A673 (cell line): ENCODE results near the gene CH25H. TPM values are rescaled to one million over a fixed set of nuclear protein-coding genes. Genes with fewer than 3 reads are reported as not detected.

Source experiments
- BruUV-seq: library from RNA; stranded (reverse); fragments of 400-500 nt; replicated peaks from 2 replicates; lab custom pipeline; 2021; lab: Mats Ljungman, UMichigan
- CTCF ChIA-PET: fragments of 300-600 bp; sonication (Branson Sonifier 250); formaldehyde crosslinking; loops from one replicate; lab custom pipeline; 2022; ENCODE audit warnings: antibody characterized with exemption; lab: Charles Lee
- POLR2A ChIA-PET: fragments of 300-600 bp; sonication (Branson Sonifier 250); formaldehyde crosslinking; loops from one replicate; lab custom pipeline; 2022; ENCODE audit warnings: antibody characterized with exemption; ENCODE audit not compliant: low non-redundant PET; lab: Charles Lee
- DNase-seq: peaks from one replicate; pipeline ENCODE4 v3.0.0-alpha.2; 2015; ENCODE audit warnings: low spot score
- H3K27ac ChIP-seq: fragments of 200-600 bp; sonication (generic); 2 replicates; pipeline ENCODE4 v1.5.1; 2016; ENCODE audit warnings: mixed run types, low read depth, mild to moderate bottlenecking, mixed read lengths, antibody characterized with exemption, low read length; ENCODE audit not compliant: poor library complexity, severe bottlenecking
- H3K27me3 ChIP-seq: fragments of 200-600 bp; sonication (generic); replicated peaks from 2 replicates; pipeline ENCODE4 v1.6.1; 2017; ENCODE audit warnings: mixed run types, low read depth, mild to moderate bottlenecking, mixed read lengths, antibody characterized with exemption, low read length; ENCODE audit not compliant: insufficient read depth, poor library complexity
- H3K36me3 ChIP-seq: fragments of 200-600 bp; sonication (generic); 2 replicates; pipeline ENCODE4 v1.6.1; 2016; ENCODE audit warnings: mixed run types, mild to moderate bottlenecking, mixed read lengths, antibody characterized with exemption, low read length; ENCODE audit not compliant: insufficient read depth, poor library complexity, severe bottlenecking
- H3K4me1 ChIP-seq: fragments of 200-600 bp; sonication (generic); 2 replicates; pipeline ENCODE4 v1.6.1; 2017; ENCODE audit warnings: mixed run types, mild to moderate bottlenecking, mixed read lengths, antibody characterized with exemption, low read length; ENCODE audit not compliant: insufficient read depth, poor library complexity, severe bottlenecking
- H3K4me3 ChIP-seq: fragments of 200-600 bp; sonication (generic); 2 replicates; pipeline ENCODE4 v1.5.1; 2016; ENCODE audit warnings: low read depth, mixed run types, mild to moderate bottlenecking, mixed read lengths, low read length; ENCODE audit not compliant: poor library complexity, severe bottlenecking
- H3K9me3 ChIP-seq: fragments of 200-600 bp; sonication (generic); 2 replicates; pipeline ENCODE4 v1.6.1; 2016; ENCODE audit warnings: mixed run types, low read depth, mild to moderate bottlenecking, mixed read lengths, antibody characterized with exemption, low read length; ENCODE audit not compliant: poor library complexity, severe bottlenecking
- EZH2 ChIP-seq: fragments of 200-600 bp; sonication (generic); IDR thresholded peaks from 2 replicates; pipeline ENCODE4 v1.6.1; 2017; ENCODE audit warnings: borderline replicate concordance, low read depth, mild to moderate bottlenecking, mixed read lengths, antibody characterized with exemption, low read length; ENCODE audit not compliant: poor library complexity, severe bottlenecking
- intact Hi-C: fragments of 100-400 bp; cut with micrococcal nuclease; formaldehyde crosslinking; loops from one replicate; pipeline ENCODE4 v1.10.0; 2022; ENCODE audit not compliant: unreplicated experiment
- total RNA-seq: library from RNA; stranded (reverse); gene quantifications from 2 replicates; pipeline ENCODE4 v1.2.3, GENCODE V29; 2021
- TF ChIP-seq, protein P1 (sequence below): fragments of 300-800, 200-600 bp; sonication (generic); conservative IDR thresholded peaks from 2 replicates; pipeline ENCODE4 v1.5.1; 2017; ENCODE audit warnings: low read depth, mild to moderate bottlenecking, antibody characterized with exemption, low read length, moderate library complexity, mixed read lengths

Gene CH25H
- total RNA-seq, 1 experiment from 2014 or later: 0.56 TPM

DNA sequence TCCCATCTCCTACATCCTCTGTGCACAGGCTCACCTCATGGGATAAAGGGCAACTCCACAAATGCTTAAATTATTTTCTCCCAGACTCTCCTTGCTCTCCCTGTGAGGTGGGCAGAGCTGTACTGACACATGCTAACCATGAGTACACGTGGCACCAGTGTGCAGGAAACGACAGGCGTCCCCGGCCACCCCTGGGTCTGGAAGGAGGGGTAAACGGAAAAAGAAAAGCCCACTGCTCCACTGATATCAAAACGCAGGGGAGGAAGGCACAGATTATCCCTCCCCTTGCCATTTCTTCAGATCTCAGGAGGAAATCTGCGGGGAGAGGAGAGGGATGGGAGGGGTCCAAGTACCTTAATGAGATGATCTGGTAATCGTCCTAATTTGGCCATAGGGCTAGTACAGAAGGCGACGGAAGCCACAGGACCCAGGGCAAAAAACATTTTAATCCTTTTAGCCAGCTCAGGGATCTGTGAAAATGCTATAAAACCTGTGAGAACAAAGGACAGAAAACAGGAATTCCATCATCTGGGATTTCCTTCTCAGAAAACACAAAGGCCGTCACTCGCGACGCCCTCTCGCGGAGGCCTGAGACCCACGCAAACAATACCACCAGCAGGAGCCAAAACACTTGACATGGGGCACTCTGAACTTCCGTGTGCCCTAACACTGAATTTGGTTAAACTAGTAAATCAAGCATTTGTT lies 17.8 kb upstream of the CH25H start:
- H3K4me3 ChIP-seq: no peak overlapping the region
- no peaks in the 10 kb centered on the region for H3K9me3 ChIP-seq
- ChIA-PET POLR2A (no interaction called here), CTCF (no interaction called here)
- H3K36me3 ChIP-seq: peaks cover 4% of the 10 kb centered on the region
- no TSS peak for BruUV-seq
- H3K4me1 ChIP-seq: no peaks in the 10 kb centered on the region
- H3K27ac ChIP-seq: no peak overlapping the region
- H3K27me3 ChIP-seq: no peaks in the 10 kb centered on the region
- TF ChIP-seq, protein P1, sequence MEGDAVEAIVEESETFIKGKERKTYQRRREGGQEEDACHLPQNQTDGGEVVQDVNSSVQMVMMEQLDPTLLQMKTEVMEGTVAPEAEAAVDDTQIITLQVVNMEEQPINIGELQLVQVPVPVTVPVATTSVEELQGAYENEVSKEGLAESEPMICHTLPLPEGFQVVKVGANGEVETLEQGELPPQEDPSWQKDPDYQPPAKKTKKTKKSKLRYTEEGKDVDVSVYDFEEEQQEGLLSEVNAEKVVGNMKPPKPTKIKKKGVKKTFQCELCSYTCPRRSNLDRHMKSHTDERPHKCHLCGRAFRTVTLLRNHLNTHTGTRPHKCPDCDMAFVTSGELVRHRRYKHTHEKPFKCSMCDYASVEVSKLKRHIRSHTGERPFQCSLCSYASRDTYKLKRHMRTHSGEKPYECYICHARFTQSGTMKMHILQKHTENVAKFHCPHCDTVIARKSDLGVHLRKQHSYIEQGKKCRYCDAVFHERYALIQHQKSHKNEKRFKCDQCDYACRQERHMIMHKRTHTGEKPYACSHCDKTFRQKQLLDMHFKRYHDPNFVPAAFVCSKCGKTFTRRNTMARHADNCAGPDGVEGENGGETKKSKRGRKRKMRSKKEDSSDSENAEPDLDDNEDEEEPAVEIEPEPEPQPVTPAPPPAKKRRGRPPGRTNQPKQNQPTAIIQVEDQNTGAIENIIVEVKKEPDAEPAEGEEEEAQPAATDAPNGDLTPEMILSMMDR: no peak
- no peak for TF ChIP-seq EZH2
- intact Hi-C loops: loop anchor here (1.0 kb wide), 1 partner anchor 22 kb away; no protein-coding TSS in a partner anchor
- DNase-seq: no peak

DNA sequence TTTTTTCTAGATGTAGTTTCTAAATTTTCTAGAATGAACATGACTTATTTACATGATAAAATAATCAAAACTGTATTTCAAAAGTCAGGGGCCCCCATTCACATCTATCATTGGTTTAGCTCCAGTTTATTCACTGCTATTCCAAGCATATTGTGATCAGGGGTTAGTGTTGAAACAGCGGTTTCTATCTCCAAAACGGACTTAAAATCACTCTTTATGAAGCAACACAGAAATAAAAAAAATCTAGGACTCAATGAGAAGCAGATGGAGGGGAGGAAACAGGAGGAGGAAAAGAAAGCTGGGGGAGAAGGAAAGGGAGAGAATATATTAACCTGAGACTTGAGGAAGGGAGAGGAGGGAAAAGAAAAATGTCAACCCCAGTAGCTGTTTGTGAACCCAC lies 14.8 kb upstream of the CH25H start:
- intact Hi-C loops: no loop called here
- Histone ChIP-seq H3K4me3 (no peak overlapping the region), H3K36me3 (peaks cover 4% of the 10 kb centered on the region), H3K4me1 (peaks cover 6% of the 10 kb centered on the region), H3K27me3 (no peaks in the 10 kb centered on the region), H3K9me3 (no peaks in the 10 kb centered on the region), H3K27ac (no peak overlapping the region)
- POLR2A ChIA-PET: no interaction called here
- no peak for DNase-seq
- TF ChIP-seq EZH2: no peak
- TF ChIP-seq, protein P1: no peak
- CTCF ChIA-PET: no interaction called here
- no TSS peak for BruUV-seq

DNA sequence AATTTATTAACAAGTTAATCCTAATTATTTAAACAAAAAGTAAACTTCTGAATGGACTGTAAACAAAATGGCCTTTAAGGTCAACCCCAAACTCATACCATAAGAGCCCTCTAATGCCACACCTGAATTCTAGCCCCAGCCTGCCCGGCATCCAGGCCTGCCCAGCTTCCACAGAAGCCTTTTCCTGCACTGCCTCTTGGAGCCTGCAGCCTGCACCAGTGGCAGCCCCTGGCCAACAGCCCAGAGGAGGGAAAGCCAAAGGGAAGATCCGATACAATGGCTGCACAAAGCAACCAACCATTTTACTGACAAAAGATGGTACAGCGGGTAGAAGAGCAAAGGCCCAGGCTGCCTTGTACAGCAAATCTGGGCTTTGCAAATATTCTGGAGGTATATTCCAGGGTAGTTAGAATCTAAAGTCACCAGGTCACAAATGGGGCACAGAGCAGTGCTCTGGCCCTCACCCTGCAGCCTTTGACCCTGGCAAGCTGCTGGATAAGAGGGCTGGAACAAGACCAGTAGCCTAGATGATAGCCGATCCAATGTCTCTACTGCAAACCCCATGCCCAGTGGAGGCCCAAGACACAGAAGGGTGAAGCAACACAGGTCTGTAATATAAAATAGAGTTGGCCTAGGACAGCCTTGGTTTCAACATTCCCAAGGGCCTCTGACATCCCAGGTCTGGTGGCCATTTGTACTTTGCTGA lies 12.5 kb upstream of the CH25H start:
- TF ChIP-seq, protein P1: no peak
- TF ChIP-seq EZH2: no peak
- Histone ChIP-seq H3K9me3 (no peaks in the 10 kb centered on the region), H3K27me3 (no peaks in the 10 kb centered on the region), H3K4me1 (peaks cover 6% of the 10 kb centered on the region), H3K4me3 (no peak overlapping the region), H3K36me3 (no peaks in the 10 kb centered on the region), H3K27ac (no peak overlapping the region)
- intact Hi-C loops: loop anchor here (5.0 kb wide), 1 partner anchor 343 kb away; no protein-coding TSS in a partner anchor
- no TSS peak for BruUV-seq
- POLR2A ChIA-PET: no interaction called here
- CTCF ChIA-PET: no interaction called here
- no peak for DNase-seq
